OCI-LY7 (cell line): Measurements from ENCODE around the gene ZSWIM5.
"Not testable (repeated sequence)": the region's sequence is repeated elsewhere in the genome, so short reads cannot be mapped to it uniquely, and the experiment has no call there.

Experiments used
- EZH2phosphoT487 ChIP-seq: fragments of 200-600 bp; sonication (generic); IDR thresholded peaks from 2 replicates; pipeline ENCODE4 v1.6.1; 2018; ENCODE audit warnings: low read depth, borderline replicate concordance, mild to moderate bottlenecking, mixed run types, antibody characterized with exemption, low read length, moderate library complexity, mixed read lengths
- TF ChIP-seq, protein P1 (sequence below): fragments of 200-600 bp; sonication (generic); conservative IDR thresholded peaks from 2 replicates; pipeline ENCODE4 v1.5.1; 2014; ENCODE audit warnings: mild to moderate bottlenecking, antibody characterized with exemption, low read length, moderate library complexity, mixed read lengths

DNA sequence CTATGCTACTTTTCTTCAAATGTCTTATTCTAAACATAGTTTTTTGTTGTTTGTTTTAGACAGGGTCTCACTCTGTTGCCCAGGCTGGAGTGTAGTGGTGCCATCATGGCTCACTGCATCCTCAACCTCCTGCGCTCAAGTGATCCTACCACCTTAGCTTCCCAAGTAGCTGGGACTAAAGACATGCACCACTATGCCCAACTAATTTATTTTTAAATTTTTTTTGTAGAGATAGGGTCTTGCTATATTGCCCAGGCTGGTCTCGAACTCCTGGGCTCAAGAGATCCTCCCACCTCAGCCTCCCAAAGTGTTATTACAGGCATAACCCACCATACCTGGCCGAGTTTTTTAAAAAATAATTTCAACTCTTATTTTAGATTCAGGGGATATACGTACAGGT, 143.9 kb downstream of the ZSWIM5 start:
- TF ChIP-seq EZH2phosphoT487, result not testable (repeated sequence)
- TF ChIP-seq, protein P1, sequence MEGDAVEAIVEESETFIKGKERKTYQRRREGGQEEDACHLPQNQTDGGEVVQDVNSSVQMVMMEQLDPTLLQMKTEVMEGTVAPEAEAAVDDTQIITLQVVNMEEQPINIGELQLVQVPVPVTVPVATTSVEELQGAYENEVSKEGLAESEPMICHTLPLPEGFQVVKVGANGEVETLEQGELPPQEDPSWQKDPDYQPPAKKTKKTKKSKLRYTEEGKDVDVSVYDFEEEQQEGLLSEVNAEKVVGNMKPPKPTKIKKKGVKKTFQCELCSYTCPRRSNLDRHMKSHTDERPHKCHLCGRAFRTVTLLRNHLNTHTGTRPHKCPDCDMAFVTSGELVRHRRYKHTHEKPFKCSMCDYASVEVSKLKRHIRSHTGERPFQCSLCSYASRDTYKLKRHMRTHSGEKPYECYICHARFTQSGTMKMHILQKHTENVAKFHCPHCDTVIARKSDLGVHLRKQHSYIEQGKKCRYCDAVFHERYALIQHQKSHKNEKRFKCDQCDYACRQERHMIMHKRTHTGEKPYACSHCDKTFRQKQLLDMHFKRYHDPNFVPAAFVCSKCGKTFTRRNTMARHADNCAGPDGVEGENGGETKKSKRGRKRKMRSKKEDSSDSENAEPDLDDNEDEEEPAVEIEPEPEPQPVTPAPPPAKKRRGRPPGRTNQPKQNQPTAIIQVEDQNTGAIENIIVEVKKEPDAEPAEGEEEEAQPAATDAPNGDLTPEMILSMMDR, result not testable (repeated sequence)
